NCI-H82 treated with DMSO at 0.1 percent for 48 hours (cell line): ENCODE results near the gene SMR3B.

Experiments
- DNase-seq: peaks from one replicate; lab custom pipeline; 2025; ENCODE audit not compliant: unreplicated experiment; lab: John Stamatoyannopoulos, UW

The SMR3B gene

DNA sequence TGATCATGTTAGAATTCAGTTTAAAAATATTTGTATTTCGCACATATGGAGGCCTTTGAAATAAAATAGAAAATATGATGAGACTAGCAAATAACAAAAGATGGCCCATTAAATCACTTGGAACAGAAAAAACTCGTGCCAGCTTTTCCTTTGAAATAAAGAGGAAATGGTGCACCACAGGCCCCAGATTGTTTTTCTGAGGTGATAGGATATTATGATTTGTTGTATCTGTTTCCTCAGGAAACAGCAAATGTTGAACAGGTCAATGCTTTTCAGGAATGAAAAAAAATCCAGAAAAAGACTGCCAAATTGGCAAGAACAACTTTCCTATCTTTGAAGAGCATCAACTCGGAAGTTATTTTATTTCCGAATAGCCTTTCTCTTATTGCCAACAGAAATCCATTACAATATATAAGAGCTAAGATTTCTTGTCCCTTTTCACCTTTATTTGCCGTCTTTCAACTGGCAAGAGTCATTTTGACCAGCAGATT lies at the start of gene SMR3B:
Gene SMR3B, plus strand, starts transcription at position 441 of the 491 bp plus-strand sequence. CDS start 1,380 bp downstream, outside the sequence.
- no peak for DNase-seq

DNA sequence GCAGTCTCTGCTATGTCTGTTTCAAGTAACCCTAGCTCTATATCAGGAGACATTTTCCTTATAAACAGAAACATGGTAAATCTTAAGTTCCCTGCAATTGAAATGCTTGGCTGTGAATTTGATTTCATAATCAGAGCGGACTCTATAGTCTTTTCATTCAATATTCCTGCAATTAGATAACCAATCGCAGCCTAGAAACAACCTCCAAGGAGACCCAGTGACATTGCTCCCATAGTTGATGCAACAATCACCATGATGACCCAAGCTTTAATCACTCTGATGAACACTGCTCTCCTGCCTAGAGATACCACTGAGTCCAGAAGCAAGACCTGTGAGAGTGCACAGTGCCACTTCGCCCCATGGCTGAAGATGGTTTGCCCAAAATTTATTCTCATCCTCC lies 48.2 kb upstream of the SMR3B start, which contains the start of gene CABS1:
Gene CABS1, plus strand, starts transcription at position 301 of the 400 bp plus-strand sequence. Its CDS starts 59 bp downstream, at position 360.
- no peak for DNase-seq

DNA sequence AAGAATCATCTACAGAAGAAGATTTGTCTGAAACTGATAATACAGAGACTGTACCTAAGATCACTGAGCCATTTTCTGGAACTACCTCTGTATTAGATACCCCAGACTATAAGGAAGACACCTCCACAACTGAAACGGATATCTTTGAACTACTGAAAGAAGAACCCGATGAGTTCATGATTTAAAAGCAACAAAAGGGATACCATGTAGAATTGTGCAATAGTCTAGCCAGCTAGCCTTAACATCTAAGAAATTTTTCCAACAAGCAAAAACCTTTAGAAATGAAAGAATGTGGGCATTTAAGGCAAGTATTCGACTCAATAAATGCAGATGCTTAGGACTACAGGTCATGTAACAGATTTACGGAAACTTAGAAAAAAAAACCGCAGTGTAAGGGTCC lies 46.9 kb upstream of the SMR3B start:
- no peak for DNase-seq

DNA sequence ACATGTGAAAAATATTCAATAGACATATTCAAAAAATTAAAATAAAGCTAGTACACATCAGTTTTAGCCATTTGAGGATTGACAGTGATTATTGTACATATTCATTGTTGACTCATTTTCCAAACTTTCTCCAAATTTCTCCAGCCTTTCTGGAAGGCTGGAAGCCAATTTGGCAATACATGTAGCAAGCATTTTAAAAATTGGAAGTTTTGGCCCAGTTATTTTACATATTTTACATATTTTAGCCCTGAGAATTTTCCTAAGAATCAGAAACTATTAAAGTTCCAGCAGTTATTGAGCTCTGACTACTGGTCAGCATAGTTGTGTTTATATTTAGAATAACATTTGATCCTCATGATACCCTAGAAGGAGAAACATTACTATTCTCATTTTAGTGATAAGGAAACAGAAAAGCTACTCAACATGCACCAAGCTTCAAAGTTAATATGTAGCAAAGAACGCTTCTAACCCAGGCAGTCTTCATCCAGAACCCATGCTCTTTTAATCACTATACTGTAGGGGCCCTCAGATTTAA lies 45.0 kb upstream of the SMR3B start:
- no peak for DNase-seq

DNA sequence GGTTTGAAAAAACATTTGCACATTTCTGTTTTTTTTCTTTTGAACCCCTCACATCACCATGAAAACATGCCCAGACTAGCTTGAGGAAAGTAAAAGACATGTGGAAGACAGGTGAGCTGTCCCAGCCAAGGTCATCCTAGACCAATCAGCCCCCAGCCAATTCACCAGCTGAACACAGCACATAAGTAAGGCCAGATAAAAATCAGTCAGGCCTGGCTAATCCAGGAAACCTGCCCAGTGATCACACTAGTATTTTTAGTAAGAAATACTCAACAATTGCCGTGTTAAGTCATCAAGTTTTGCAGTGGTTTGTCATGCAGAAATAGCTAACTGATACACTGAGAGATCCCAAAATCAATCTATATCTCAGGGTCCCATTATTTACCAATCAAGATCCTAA lies 26.7 kb upstream of the SMR3B start:
- no peak for DNase-seq

DNA sequence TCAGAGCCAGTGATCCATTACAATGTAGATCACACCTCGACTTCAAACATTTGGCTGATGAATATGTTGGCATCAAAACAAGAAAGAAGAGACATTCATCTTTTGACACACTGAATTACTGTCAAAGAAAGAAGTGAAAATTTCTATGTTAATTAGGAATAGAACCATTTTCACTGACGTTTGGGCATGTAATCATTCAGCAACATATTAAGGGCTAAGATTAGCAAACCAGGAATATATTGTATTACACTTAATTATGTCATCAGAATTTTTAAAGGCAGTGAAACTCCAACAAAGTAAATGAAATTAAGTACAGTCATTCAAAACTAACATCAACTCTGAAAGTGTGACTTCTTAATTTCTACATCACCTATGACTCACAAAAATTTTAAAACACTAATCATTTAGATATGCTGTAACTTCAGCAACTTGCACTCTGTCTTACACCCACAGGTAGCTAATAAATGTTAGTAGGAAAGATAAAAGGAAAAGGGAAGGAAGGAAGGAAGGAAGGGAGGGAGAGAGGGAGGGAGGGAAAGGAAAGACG lies 23.7 kb upstream of the SMR3B start:
- no peak for DNase-seq

DNA sequence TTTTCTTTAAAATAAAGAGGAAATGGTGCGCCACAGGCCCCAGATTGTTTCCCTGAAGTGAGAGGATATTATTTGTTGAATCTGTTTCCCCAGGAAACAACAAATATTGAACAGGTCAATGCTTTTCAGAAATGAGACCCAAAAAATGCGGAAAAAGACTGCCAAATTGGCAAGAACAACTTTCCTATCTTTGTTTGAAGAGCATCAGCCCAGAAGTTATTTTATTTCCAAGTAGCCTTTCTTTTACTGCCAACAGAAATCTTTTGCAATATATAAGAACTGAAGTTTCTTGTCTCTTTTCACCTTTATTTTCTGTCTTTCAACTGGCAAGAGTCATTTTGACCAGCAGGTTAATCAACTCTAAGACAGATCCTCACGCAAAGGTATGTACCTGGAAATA lies 22.5 kb upstream of the SMR3B start, which contains the start of gene SMR3A:
Gene SMR3A, plus strand, starts transcription at position 301 of the 400 bp plus-strand sequence. CDS start 1,356 bp downstream, outside the sequence.
- DNase-seq: no peak

DNA sequence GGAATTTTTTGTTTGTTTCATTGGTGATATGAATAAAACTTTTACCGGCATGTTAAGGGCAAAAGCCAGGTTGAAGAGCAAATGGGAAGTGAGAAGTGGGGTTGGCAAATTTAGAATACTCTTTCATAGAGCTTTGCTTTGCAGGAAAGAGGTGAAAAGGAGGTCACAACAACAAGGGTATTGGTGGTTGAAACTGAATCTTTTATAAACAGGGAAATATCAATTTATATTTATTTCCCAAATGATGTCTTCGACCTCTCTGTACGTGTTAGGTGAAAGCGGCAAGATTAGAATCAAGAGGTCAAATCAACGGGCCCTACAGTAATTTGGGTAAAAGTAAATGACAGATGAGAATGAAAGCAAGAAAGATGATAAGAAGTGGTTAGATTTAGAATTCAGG lies 18.9 kb upstream of the SMR3B start:
- DNase-seq: no peak

DNA sequence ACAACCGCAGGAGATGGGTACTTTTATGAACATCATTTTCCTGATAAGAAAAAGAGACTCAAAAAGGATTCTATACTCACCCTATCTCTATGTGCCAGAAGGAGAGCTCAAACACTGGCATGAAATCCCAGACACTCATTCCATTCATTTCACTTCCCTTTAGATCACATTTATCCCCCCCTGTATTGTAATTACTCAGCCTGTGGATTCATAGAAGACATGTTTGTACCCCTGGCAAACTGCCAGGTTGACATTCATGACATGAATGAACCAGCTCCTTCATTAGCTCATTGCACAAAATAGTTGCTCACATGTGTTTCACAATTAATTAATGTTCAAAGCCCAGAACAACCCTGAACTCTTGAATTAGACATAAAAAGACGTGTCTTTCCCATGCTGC lies 17.5 kb upstream of the SMR3B start:
- no peak for DNase-seq

DNA sequence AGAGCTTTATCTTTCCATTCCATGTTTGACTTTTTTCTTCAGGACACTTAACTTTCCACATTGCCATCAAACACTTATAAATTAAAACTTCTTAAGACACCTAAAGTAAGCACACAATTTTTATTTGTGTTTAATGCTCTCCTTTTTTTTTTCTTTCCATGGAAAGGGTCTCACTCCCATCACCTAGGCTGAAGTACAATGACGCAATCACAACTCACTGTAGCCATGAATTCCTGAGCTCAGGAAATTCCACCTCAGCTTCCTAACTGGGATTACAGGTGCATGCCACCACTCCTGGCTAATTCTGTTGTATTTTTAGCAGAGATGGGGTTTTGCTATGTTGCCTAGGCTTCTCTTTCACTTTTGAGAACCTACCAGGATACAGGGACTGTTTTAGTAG lies 15.1 kb upstream of the SMR3B start:
- DNase-seq: no peak

DNA sequence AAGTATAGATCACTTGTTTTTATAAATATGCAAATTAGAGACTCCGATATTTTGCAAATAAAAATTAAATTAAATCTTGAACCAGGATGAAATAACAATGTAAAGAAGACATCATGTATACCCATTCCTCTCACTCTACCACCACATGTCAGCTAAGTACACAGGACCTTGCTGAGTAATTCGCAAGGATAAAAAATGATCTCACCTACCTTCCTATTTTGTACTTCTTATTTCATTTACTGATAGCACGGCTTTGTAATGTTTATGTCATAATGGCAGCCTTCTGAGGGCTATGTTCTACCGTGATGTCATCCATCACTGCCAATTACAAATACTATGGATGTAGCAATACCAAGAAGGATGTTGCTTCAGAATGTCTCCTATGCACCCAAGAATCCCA lies 10.9 kb upstream of the SMR3B start:
- no peak for DNase-seq

DNA sequence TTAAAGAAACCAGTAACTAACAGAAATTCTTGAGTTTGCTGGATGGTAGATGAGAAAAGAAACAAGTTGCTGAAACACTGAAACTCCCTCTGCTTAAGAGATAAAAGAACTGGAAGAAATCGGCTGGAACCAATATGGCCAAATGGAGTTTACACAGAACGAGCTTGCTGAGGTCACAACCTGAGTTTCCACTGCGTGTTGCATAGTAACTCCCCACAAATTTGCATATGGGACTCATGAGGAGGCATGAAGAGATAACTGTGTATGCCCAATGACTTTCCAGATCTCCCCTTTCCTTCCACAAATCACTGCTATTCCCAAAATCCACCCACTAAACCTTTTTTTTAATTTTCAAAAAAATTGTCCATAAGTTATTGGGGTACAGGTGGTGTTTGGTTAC lies 10.2 kb upstream of the SMR3B start:
- DNase-seq: no peak

DNA sequence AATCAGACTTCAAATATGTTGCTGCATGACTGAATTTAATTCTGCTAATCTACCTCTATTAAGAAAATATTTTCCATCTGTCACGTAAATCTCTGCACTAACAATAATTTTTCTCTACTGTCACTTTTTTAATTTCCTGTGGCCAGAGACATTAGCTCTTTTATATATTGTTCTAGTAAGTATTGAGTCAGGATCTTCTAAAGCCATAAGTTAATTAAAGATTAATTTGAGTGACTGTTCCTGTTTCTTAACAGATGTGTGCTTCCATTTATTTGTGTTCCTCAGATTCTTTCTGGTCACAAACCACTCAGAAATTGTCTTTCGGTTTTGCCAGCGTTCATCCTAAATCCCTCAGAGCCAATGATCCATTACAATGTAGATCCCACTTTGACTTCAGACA lies 2.4 kb upstream of the SMR3B start:
- no peak for DNase-seq

DNA sequence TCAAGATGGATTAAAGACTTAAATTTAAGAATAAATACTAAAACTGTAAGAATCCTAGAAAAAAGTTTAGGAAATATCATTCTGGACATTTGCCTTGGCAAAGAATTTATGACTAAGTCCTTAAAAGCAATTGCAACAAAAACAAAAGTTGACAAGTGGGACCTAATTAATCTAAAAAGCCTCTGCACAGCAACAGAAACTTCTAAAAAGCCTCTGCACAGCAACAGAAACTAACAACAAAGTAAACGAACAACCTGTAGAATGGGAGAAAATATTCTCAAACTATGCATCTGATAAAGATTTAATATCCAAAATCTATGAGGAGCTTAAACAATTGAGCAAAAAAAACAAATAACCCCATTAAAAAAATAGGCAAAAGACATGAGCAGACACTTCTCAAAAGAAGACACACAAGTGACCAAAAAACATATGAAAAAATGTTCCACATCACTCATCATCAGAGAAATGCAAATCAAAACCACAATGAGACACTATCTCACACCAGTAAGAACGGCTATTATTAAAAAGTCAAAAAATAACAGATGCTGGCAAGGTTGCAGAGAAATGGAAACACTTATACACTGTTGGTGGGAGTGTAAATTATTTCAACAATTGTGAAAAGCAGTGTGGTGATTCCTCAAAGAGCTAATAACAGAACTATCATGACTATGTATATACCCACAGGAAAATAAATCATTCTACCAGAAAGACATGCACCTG lies 9.3 kb downstream of the SMR3B start:
- DNase-seq: no peak

DNA sequence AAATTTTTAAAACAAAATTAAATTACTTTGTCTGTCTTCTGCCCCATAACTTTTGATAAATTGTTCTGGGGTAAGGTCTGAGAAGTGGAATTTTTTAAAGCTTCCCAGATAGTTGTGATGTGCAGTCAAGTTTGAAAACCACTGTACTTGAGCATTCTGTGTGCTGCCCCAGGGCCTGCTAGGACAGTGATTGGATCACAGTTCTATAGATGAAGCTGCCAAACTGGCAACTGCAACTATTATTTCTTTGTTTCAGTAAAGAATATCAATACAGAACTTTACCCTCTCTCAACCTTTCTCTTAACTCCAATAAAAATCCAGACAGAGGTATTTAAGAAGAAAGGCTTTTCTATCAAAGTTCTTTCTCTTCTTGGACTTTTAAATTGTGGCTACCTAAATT lies 14.6 kb downstream of the SMR3B start, which contains the start of gene OPRPN:
Gene OPRPN, plus strand, starts transcription at position 361 of the 400 bp plus-strand sequence. CDS start 1,346 bp downstream, outside the sequence.
- DNase-seq: no peak

DNA sequence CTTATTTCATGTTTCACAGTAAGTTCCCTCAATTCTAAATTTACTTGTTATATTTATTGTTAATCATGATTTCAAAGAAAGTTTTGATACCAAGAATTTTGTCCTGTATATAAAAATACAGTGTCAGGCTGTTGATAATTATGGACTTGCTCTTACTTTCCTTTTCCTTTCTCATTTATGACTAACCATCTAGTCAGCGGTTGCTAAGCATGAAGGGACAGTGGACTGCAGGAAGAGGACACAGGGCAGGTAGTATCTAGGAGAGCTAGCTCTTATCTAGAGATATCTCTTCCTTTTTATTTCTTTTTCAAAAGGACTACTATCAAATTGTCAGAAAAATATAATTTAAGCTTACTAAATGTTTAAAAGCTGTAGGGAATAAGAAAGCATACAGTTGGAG lies 16.4 kb downstream of the SMR3B start:
- no peak for DNase-seq

DNA sequence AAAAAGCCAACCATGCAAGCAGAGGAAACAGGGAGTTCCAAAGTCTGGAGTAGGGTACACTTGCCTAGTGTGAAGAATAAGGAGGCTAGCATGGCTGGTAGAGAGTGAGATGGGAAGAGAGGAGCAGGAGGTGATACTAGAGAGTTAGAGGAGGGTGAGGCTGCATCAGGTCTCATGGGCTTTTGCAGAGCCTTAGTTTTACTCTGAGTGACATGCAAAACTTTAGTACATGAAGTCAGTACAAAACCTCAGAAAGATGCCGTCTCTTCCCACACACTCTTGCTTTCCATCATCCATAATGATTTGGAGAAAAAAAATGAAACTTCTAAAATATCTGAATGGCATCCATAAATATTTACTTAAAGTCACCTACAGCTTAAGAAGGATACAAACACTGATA lies 19.8 kb downstream of the SMR3B start:
- no peak for DNase-seq

DNA sequence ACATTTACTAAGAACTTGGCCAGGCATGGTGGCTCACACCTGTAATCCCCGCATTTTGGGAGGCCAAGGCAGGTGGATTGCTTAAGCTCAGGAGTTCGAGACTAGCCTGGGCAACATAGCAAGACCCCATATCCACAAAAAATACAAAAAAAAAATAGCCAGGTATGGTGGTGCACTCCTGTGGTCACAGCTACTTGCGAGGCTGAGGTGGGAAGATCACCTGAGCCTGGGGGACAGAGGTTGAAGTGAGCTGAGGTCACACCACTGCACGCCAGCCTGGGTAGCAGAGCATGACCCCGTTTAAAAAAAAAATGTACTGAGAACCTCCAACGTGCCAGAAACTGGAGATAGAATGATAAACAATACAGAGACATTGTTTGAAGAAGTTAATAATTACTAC lies 22.8 kb downstream of the SMR3B start:
- no peak for DNase-seq

DNA sequence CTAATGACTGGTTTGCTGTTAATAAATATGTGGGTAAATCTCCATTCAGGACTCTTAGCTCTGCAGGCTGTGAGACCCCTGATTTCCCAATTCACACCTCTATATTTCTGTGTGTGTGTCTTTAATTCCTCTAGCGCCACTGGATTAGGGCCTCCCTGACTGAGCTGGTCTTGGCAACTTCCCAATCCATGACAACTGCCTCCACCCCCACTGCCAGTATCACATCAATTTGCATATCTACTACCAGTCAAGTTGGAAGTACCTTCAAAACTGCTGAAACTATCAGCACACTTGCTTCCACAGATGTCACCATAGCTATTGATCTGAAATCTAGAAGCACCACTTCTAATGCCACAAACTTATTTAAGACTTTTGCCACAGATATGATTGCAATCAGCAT lies 42.4 kb downstream of the SMR3B start:
- DNase-seq: no peak

DNA sequence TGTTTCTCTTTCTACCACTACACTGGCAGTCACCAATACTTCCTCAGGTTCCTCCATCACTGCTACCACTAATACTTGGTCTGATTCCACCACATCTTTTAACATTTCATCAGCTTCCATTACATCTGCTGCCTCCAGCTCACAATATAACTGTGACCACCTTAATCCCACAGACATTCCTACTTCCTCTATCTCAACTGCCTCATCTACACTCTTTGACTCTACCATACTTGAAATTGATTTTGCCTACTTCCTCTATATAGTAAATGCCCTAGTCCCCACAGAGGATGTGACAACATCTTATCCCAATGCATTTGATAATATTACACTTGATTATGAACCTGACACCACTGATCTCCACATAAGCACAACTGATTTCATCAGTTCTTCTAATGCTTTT lies 43.9 kb downstream of the SMR3B start:
- no peak for DNase-seq

DNA sequence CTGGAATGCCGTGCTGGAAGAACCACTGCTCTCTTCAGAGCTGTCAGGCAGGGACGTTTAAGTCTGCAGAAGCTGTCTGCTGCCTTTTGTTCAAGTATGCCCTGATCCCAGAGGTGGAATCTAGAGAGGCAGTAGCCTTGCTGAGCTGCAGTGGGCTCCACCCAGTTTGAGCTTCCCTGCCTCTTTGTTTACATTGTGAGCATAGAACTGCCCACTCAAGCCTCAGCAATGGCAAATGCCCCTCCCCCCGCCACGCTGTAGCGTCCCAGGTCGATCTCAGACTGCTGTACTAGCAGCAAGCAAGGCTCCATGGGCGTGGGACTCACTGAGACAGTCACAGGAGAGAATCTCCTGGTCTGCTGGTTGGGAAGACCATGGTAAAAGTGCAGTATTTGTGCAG lies 54.3 kb downstream of the SMR3B start:
- no peak for DNase-seq
